ENCODE results near the gene CXCR4.

Gene CXCR4

GRCh38 chr2:136117909-136118818 lies at the start of gene CXCR4:
TSS of gene CXCR4 (minus strand) at chr2:136118149. CDS start at chr2:136118060, 89 bp downstream.
- peak; percentile 61 to 65 for DNase-seq (ENCODE audit: low read depth in 1 of 2, low spot score in 1 of 2)

- DNase-seq (ENCODE audit: low read depth in 1 of 2, low spot score in 1 of 2) = no peak
Measured at GRCh38 chr2:136164280-136164776, 46.4 kb upstream of the CXCR4 start.

- DNase-seq (ENCODE audit: low read depth in 1 of 2, low spot score in 1 of 2) = no peak
Measured at GRCh38 chr2:136162438-136162837, 44.5 kb upstream of the CXCR4 start.

GRCh38 chr2:136156411-136156810 lies 38.5 kb upstream of the CXCR4 start:
- DNase-seq (ENCODE audit: low read depth in 1 of 2, low spot score in 1 of 2) = no peak

GRCh38 chr2:136154384-136154783 lies 36.4 kb upstream of the CXCR4 start:
- no peak for DNase-seq (ENCODE audit: low read depth in 1 of 2, low spot score in 1 of 2)

- no peak for DNase-seq (ENCODE audit: low read depth in 1 of 2, low spot score in 1 of 2)
Measured at GRCh38 chr2:136151021-136151971, 33.3 kb upstream of the CXCR4 start.

- no peak for DNase-seq (ENCODE audit: low read depth in 1 of 2, low spot score in 1 of 2)
Measured at GRCh38 chr2:136149011-136149410, 31.1 kb upstream of the CXCR4 start.

GRCh38 chr2:136146564-136146963 lies 28.6 kb upstream of the CXCR4 start:
- DNase-seq (ENCODE audit: low read depth in 1 of 2, low spot score in 1 of 2) = no peak

- no peak for DNase-seq (ENCODE audit: low read depth in 1 of 2, low spot score in 1 of 2)
Measured at GRCh38 chr2:136143603-136144451, 25.9 kb upstream of the CXCR4 start.

- DNase-seq (ENCODE audit: low read depth in 1 of 2, low spot score in 1 of 2) = no peak
Measured at GRCh38 chr2:136141510-136142149, 23.7 kb upstream of the CXCR4 start.

GRCh38 chr2:136139631-136140030 lies 21.7 kb upstream of the CXCR4 start:
- DNase-seq (ENCODE audit: low read depth in 1 of 2, low spot score in 1 of 2) = no peak

GRCh38 chr2:136137982-136138381 lies 20.0 kb upstream of the CXCR4 start:
- no peak for DNase-seq (ENCODE audit: low read depth in 1 of 2, low spot score in 1 of 2)

GRCh38 chr2:136136931-136137330 lies 19.0 kb upstream of the CXCR4 start:
- no peak for DNase-seq (ENCODE audit: low read depth in 1 of 2, low spot score in 1 of 2)

GRCh38 chr2:136135921-136136906 lies 18.3 kb upstream of the CXCR4 start:
- DNase-seq (ENCODE audit: low read depth in 1 of 2, low spot score in 1 of 2) = peak in 1 of 2 donors; percentile 55

GRCh38 chr2:136135462-136135861 lies 17.5 kb upstream of the CXCR4 start:
- DNase-seq (ENCODE audit: low read depth in 1 of 2, low spot score in 1 of 2) = no peak

GRCh38 chr2:136134126-136134525 lies 16.2 kb upstream of the CXCR4 start:
- no peak for DNase-seq (ENCODE audit: low read depth in 1 of 2, low spot score in 1 of 2)

- DNase-seq (ENCODE audit: low read depth in 1 of 2, low spot score in 1 of 2) = no peak
Measured at GRCh38 chr2:136133586-136133985, 15.6 kb upstream of the CXCR4 start.

GRCh38 chr2:136133176-136133575 lies 15.2 kb upstream of the CXCR4 start:
- DNase-seq (ENCODE audit: low read depth in 1 of 2, low spot score in 1 of 2) = no peak

GRCh38 chr2:136132825-136133155 lies 14.8 kb upstream of the CXCR4 start:
- no peak for DNase-seq (ENCODE audit: low read depth in 1 of 2, low spot score in 1 of 2)
